ENCODE measurements around the gene RTN4R. TPM values are rescaled to one million over a fixed set of nuclear protein-coding genes. Genes with fewer than 3 reads are reported as not detected.

RTN4R gene
- total and polyA plus RNA-seq, 2 of the 8 experiments (the other 6 are each of a cell fraction or from before 2014, with no cell fraction given), result 21.8 to 41.3 TPM

GRCh38 chr22:20247010-20247505, 21.1 kb downstream of the RTN4R start (continued):
- TF ChIP-seq FOSL1 (IDR thresholded peaks at IDR 0.05; ENCODE audit: insufficient read depth, low read depth, low read length) (no peak), SP4 (IDR thresholded peaks at IDR 0.05; ENCODE audit: low read length) (no peak), GABPA (IDR thresholded peaks at IDR 0.05; ENCODE audit: borderline replicate concordance, insufficient read depth, low read length) (no peak), JUND (IDR thresholded peaks at IDR 0.05; ENCODE audit: low read length) (no peak), ATF3 (IDR thresholded peaks at IDR 0.05; ENCODE audit: insufficient read depth, low read depth, low read length) (no peak), TAF1 (IDR thresholded peaks at IDR 0.05; ENCODE audit: low read depth, low read length) (no peak), CTCF (IDR thresholded peaks at IDR 0.05; ENCODE audit: control extremely low read depth in 1 of 3, insufficient read depth in 1 of 3, low read depth in 1 of 3, low read length in 3 of 3) (0 out of 4 replicates have a peak, but pooled peaks of 1 of the 3 experiments have one; percentile 3), RNF2 (IDR thresholded peaks at IDR 0.05; ENCODE audit: borderline replicate concordance, low read depth, low read length, missing control alignments, poor library complexity, severe bottlenecking) (no peak), EGR1 (IDR thresholded peaks at IDR 0.05; ENCODE audit: borderline replicate concordance, low read depth, low read length) (no peak), RXRA (IDR thresholded peaks at IDR 0.05; ENCODE audit: insufficient read depth, low read depth, low read length) (no peak), SP1 (IDR thresholded peaks at IDR 0.05; ENCODE audit: low read depth, low read length) (no peak), POLR2A (IDR thresholded peaks at IDR 0.05; ENCODE audit: control extremely low read depth in 1 of 2, low read depth in 2 of 2, low read length in 2 of 2) (no peak), CTBP2 (IDR thresholded peaks at IDR 0.05; ENCODE audit: borderline replicate concordance, insufficient read depth, insufficient read length, low read length) (no peak), TBP (IDR thresholded peaks at IDR 0.05; ENCODE audit: low read depth, low read length) (no peak)

Data from H1 (cell line).